K562 (cell line): Measurements from ENCODE around the gene PLCB4. TPM values are rescaled to one million over a fixed set of nuclear protein-coding genes. Genes with fewer than 3 reads are reported as not detected.

ENCODE experiments used
- ATAC-seq: fragments of 200-7000 bp; cut with Tn5 transposase; 3 replicates; pipeline ENCODE4 v1.9.1; 2020; ENCODE audit warnings: moderate library complexity
- BruUV-seq: library from RNA; stranded (reverse); fragments of 400-500 nt; replicated peaks from 2 replicates; lab custom pipeline; 2021; lab: Mats Ljungman, UMichigan
- CTCF ChIA-PET: fragments of 300-600 bp; formaldehyde crosslinking; extraction: SDS; loops from one replicate; lab custom pipeline; 2021; ENCODE audit warnings: low intra/inter-chr PET ratio; lab: Yijun Ruan, JAX
- POLR2A ChIA-PET: fragments of 300-600, 350-650 bp; sonication (Branson Sonifier 250); formaldehyde crosslinking; extraction: SDS; loops from one replicate; lab custom pipeline; 2021; ENCODE audit warnings: antibody characterized with exemption, inconsistent platforms; lab: Yijun Ruan, JAX
- DNase-seq, 4 experiments: peaks; one replicate each; pipeline versions ENCODE4 v3.0.0 to v3.0.0-alpha.2; 2011 to 2018; ENCODE audit warnings: low spot score in 3 of 4, mixed read lengths in 3 of 4; ENCODE audit errors: extremely low read depth in 1 of 4
- FAIRE-seq: peaks from 2 replicates; lab custom pipeline; 2011; peaks lifted over from hg19 to GRCh38; lab: Jason Lieb, UNC
- H2AFZ ChIP-seq: 2 replicates; pipeline ENCODE4 v1.6.0; 2011; ENCODE audit warnings: low read depth, low read length, control low read depth, inconsistent platforms
- H3K27ac ChIP-seq: fragments of 200-600 bp; 3 replicates; pipeline ENCODE4 v1.8.0; 2011; ENCODE audit warnings: low read depth, mild to moderate bottlenecking, control low read depth, inconsistent platforms, low read length, moderate library complexity, mixed read lengths; ENCODE audit errors: extremely low read depth
- H3K27me3 ChIP-seq, 2 experiments: fragments of 300-600 bp in 1 of 2; 2 replicates in 1 of 2; 3 replicates in 1 of 2; pipeline versions ENCODE4 v1.6.0 to v1.8.0; 2011; ENCODE audit warnings: inconsistent platforms in 2 of 2, low read length in 2 of 2, mild to moderate bottlenecking in 1 of 2, mixed read lengths in 1 of 2, moderate library complexity in 1 of 2; ENCODE audit not compliant: control insufficient read depth in 2 of 2, insufficient read depth in 2 of 2
- H3K36me3 ChIP-seq: fragments of 300-600 bp; 3 replicates; pipeline ENCODE4 v1.8.0; 2011; ENCODE audit warnings: mild to moderate bottlenecking, low read length, inconsistent platforms; ENCODE audit not compliant: control insufficient read depth, insufficient read depth
- H3K4me1 ChIP-seq, 2 experiments: fragments of 200-600 bp in 1 of 2; replicated peaks in 1 of 2; 2 replicates in 1 of 2; 3 replicates in 1 of 2; pipeline versions ENCODE4 v1.5.1 to v1.8.0; 2011; ENCODE audit warnings: inconsistent platforms in 2 of 2, low read length in 2 of 2, mild to moderate bottlenecking in 1 of 2, mixed read lengths in 1 of 2, moderate library complexity in 1 of 2; ENCODE audit not compliant: control insufficient read depth in 2 of 2, insufficient read depth in 2 of 2
- H3K4me2 ChIP-seq: 2 replicates; pipeline ENCODE4 v1.6.1; 2011; ENCODE audit warnings: low read length, control low read depth, inconsistent platforms, mixed read lengths; ENCODE audit not compliant: insufficient read depth
- H3K4me3 ChIP-seq: fragments of 200-600 bp; sonication (generic), shearing (Covaris generic); 2 replicates; pipeline ENCODE4 v1.5.1; 2016; ENCODE audit warnings: control low read depth, inconsistent platforms
- H3K79me2 ChIP-seq: fragments of 200-600 bp; 3 replicates; pipeline ENCODE4 v1.8.0; 2011; ENCODE audit warnings: low read length, inconsistent platforms; ENCODE audit not compliant: control insufficient read depth, insufficient read depth
- H3K9ac ChIP-seq, 2 experiments: 2 replicates each; pipeline versions ENCODE4 v1.6.0 to v1.6.1; 2011; ENCODE audit warnings: low read depth in 2 of 2, low read length in 2 of 2, control low read depth in 1 of 2, inconsistent platforms in 1 of 2, mild to moderate bottlenecking in 1 of 2, mixed read lengths in 1 of 2; ENCODE audit not compliant: insufficient read depth in 1 of 2
- H3K9me1 ChIP-seq: one replicate; pipeline ENCODE4 v1.6.0; 2011; ENCODE audit warnings: inconsistent platforms, mild to moderate bottlenecking, low read length, moderate library complexity; ENCODE audit not compliant: control insufficient read depth, insufficient read depth
- H3K9me3 ChIP-seq: replicated peaks from 2 replicates; pipeline ENCODE4 v1.5.1; 2011; ENCODE audit warnings: low read depth, low read length, inconsistent platforms; ENCODE audit not compliant: control insufficient read depth, insufficient read depth
- H4K20me1 ChIP-seq: replicated peaks from 2 replicates; pipeline ENCODE4 v1.6.1; 2011; ENCODE audit warnings: low read length, inconsistent platforms, mixed read lengths; ENCODE audit not compliant: control insufficient read depth, insufficient read depth
- ATF1 ChIP-seq, 2 experiments: fragments of 450-650 bp in 1 of 2; IDR thresholded peaks; 2 replicates each; pipeline ENCODE4 v1.6.1; 2016; ENCODE audit warnings: missing compliant biosample characterization in 1 of 2, missing genetic modification characterization in 1 of 2
- CGGBP1 ChIP-seq: fragments of 250-450 bp; sonication (Bioruptor Pico); IDR thresholded peaks from 2 replicates; pipeline ENCODE4 v1.9.0; 2021; ENCODE audit warnings: mild to moderate bottlenecking
- FUS ChIP-seq: fragments of 200-400 bp; formaldehyde crosslinking; optimal IDR thresholded peaks from 2 replicates; pipeline ENCODE3; 2017; ENCODE audit warnings: low read depth, low read length
- ILF3 ChIP-seq: fragments of 450-650 bp; IDR thresholded peaks from 2 replicates; pipeline ENCODE4 v1.6.1; 2018; ENCODE audit warnings: antibody characterized with exemption, mild to moderate bottlenecking, moderate library complexity, borderline replicate concordance
- NFE2L1 ChIP-seq: fragments of 450-650 bp; IDR thresholded peaks from 2 replicates; pipeline ENCODE4 v1.6.1; 2016; ENCODE audit warnings: missing genetic modification characterization, low read depth, mild to moderate bottlenecking, missing compliant biosample characterization, moderate library complexity, borderline replicate concordance
- PHTF2 ChIP-seq: fragments of 250-450 bp; sonication (Bioruptor Pico); IDR thresholded peaks from 2 replicates; pipeline ENCODE4 v1.5.0; 2021; ENCODE audit warnings: mild to moderate bottlenecking
- TSC22D4 ChIP-seq: fragments of 450-650 bp; IDR thresholded peaks from 2 replicates; pipeline ENCODE4 v1.6.1; 2016; ENCODE audit warnings: missing genetic modification characterization, missing biosample characterization, control low read depth
- UBTF ChIP-seq, 2 experiments: IDR thresholded peaks; 2 replicates each; pipeline ENCODE4 v1.6.1; 2012; ENCODE audit warnings: improper control_type of control experiment in 2 of 2, low read depth in 2 of 2, low read length in 2 of 2, borderline replicate concordance in 1 of 2
- ZNF592 ChIP-seq: fragments of 450-650 bp; IDR thresholded peaks from 2 replicates; pipeline ENCODE4 v1.6.1; 2017; ENCODE audit warnings: antibody characterized with exemption, mild to moderate bottlenecking
- whole genome bisulfite sequencing: fragments of 100-300 bp; shearing (Covaris generic); methylation state at CpG from one replicate; pipeline ENCODE4 v1.1.6; 2016; ENCODE audit warnings: low coverage, mixed read lengths; ENCODE audit not compliant: insufficient coverage; ENCODE audit errors: missing lambda C conversion rate; 5-methylcytosine and 5-hydroxymethylcytosine counted together
- in situ Hi-C: fragments of 300-500 bp; cut with MboI; formaldehyde crosslinking; loops from 4 replicates; pipeline ENCODE4 v1.15.0; 2018; ENCODE audit warnings: inconsistent platforms, mixed read lengths
- intact Hi-C: fragments of 100-400 bp; cut with micrococcal nuclease; formaldehyde crosslinking; loops from 2 replicates; pipeline ENCODE4 v1.14.2; 2022
- polyA plus RNA-seq, 8 experiments: library from polyadenylated mRNA; depleted of rRNA in 4 of 8; stranded (reverse) in 5 of 8; unstranded in 3 of 8; fragments of >200 nt; fragmentation: Nextera tagmentation in 2 of 8; fragmentation: Illumina TruSeq in 1 of 8; extraction: Ambion mirVana in 2 of 8; extraction: Trizol in 1 of 8; gene quantifications; 2 replicates each; pipeline versions ENCODE4 v1.2.1 to v1.2.3, GENCODE V29; 2011 to 2014; ENCODE audit warnings: inconsistent platforms in 1 of 8, missing spikeins in 1 of 8
- total RNA-seq, 7 experiments: library from RNA; depleted of rRNA in 6 of 7; stranded (reverse); fragments of >200 nt in 6 of 7; fragmentation: Illumina TruSeq in 2 of 7; extraction: Trizol in 2 of 7; gene quantifications; 2 replicates each; pipeline versions ENCODE4 v1.2.1 to v1.2.3, GENCODE V29; 2011 to 2021; ENCODE audit warnings: low replicate concordance in 1 of 7

Gene PLCB4
- total and polyA plus RNA-seq, 9 of the 15 experiments (the other 6 are each of a cell fraction or from before 2014, with no cell fraction given) = 0.20 to 2.9 (median 0.52) TPM

DNA sequence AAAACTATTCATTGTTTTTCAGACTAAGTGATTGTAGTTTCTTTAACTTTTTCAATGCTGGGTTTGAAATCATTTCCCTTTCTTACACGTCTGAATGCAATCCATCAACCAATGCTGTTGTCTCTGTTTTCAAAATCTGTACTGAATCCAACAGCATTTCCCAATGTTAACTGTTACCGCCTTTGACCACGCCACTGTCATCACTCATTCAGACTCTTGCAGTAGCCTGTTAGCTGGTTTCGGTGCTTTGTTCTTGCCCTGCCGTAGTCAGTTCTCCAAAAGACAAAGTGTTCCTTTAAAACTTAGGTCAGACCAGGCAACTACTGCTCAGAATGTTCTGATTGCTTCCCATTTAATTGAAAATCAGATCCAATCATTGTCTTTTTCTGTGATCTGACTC is 131.3 kb downstream of the PLCB4 start:
- H2AFZ ChIP-seq = no peak overlapping the region
- WGBS = 36% methylated on average over 5 of the region's 5 CpGs
- H3K4me1 ChIP-seq = no peaks in the 10 kb centered on the region; a peak in 2 of 5 replicates
- H3K9me1 ChIP-seq = no peaks in the 10 kb centered on the region
- ATAC-seq = no peak
- no peaks in the 10 kb centered on the region for H3K9me3 ChIP-seq
- H3K36me3 ChIP-seq = no peaks in the 10 kb centered on the region
- intact Hi-C loops = no loop called here
- H3K79me2 ChIP-seq = no peaks in the 10 kb centered on the region
- H3K9ac ChIP-seq = no peak overlapping the region
- no peaks in the 10 kb centered on the region for H3K27me3 ChIP-seq
- H4K20me1 ChIP-seq = no peaks in the 10 kb centered on the region
- no peak for DNase-seq
- no peak overlapping the region for H3K4me3 ChIP-seq
- ChIA-PET POLR2A (no interaction called here), CTCF (no interaction called here)
- no peak overlapping the region for H3K4me2 ChIP-seq
- no peak for FAIRE-seq
- no TSS peak for BruUV-seq
- H3K27ac ChIP-seq = no peak overlapping the region
- in situ Hi-C loops = no loop called here
- no peak for TF ChIP-seq TSC22D4 (tag)
- no peak for TF ChIP-seq NFE2L1
- no peak for TF ChIP-seq FUS
- no peak for TF ChIP-seq ZNF592
- TF ChIP-seq UBTF (IDR thresholded peaks at IDR 0.05; ENCODE audit: borderline replicate concordance in 1 of 2, low read depth in 2 of 2, low read length in 2 of 2) = no peak
- no peak for TF ChIP-seq CGGBP1 (CRISPR knock-in tag)
- TF ChIP-seq ATF1 (CRISPR knock-in tag; IDR thresholded peaks at IDR 0.05) = no peak
- no peak for TF ChIP-seq ATF1 (tag; IDR thresholded peaks at IDR 0.05)
- TF ChIP-seq PHTF2 (CRISPR knock-in tag) = no peak
- no peak for TF ChIP-seq ILF3
